HL-60 (cell line): ENCODE measurements around the gene ASB10.

Experiments
- CTCF ChIP-seq: IDR thresholded peaks from one replicate; pipeline ENCODE4 v1.5.1; 2011; ENCODE audit warnings: low read length, control low read depth, inconsistent platforms; ENCODE audit not compliant: insufficient read depth
- POLR2AphosphoS5 ChIP-seq: IDR thresholded peaks from 2 replicates; pipeline ENCODE4 v1.6.1; 2012; ENCODE audit warnings: low read depth

GRCh38 chr7:151146761-151147160 is 40.3 kb downstream of the ASB10 start:
- TF ChIP-seq CTCF (no peak), POLR2AphosphoS5 (no peak)
